Mesothelial cell of epicardium (in vitro differentiated cells): ENCODE results near the gene LTBR. TPM values are rescaled to one million over a fixed set of nuclear protein-coding genes. Genes with fewer than 3 reads are reported as not detected.

Experiments
- DNase-seq, 2 experiments: peaks; one replicate each; pipeline ENCODE4 v3.0.0; 2021; ENCODE audit warnings: low spot score in 2 of 2; ENCODE audit not compliant: unreplicated experiment in 2 of 2
- H3K27ac Mint-ChIP-seq: 2 replicates; pipeline ENCODE4 v1.8.0; 2021; ENCODE audit warnings: mixed read lengths
- H3K27me3 Mint-ChIP-seq: 2 replicates; pipeline ENCODE4 v1.8.0; 2021; ENCODE audit warnings: low read depth, mixed read lengths
- H3K36me3 Mint-ChIP-seq: 2 replicates; pipeline ENCODE4 v1.8.0; 2021; ENCODE audit warnings: mixed read lengths
- H3K4me1 Mint-ChIP-seq: 2 replicates; pipeline ENCODE4 v1.8.0; 2021; ENCODE audit warnings: mixed read lengths
- H3K4me3 Mint-ChIP-seq: 2 replicates; pipeline ENCODE4 v1.8.0; 2021; ENCODE audit warnings: mild to moderate bottlenecking, moderate library complexity, mixed read lengths
- H3K9me3 Mint-ChIP-seq: 2 replicates; pipeline ENCODE4 v1.8.0; 2021; ENCODE audit warnings: mixed read lengths
- CTCF ChIP-seq: fragments of 200-600 bp; sonication (generic); IDR thresholded peaks from one replicate; pipeline ENCODE4 v1.5.0; 2021; ENCODE audit warnings: antibody characterized with exemption; ENCODE audit not compliant: unreplicated experiment
- total RNA-seq: library from RNA; stranded (reverse); gene quantifications from 3 replicates; pipeline ENCODE4 v1.2.1, GENCODE V29; 2021

LTBR gene
- 61.7 to 68.1 TPM (median 66.8 TPM) in 3 replicates for total RNA-seq

- Mint-ChIP-seq H3K27me3 (no peaks in the 10 kb centered on the region), H3K4me1 (peaks cover 27% of the 10 kb centered on the region), H3K36me3 (peaks cover 16% of the 10 kb centered on the region), H3K9me3 (no peaks in the 10 kb centered on the region), H3K27ac (peak within 1 kb of the TSS; percentile 86), H3K4me3 (peak within 1 kb of the TSS; percentile 65)
- DNase-seq = peak; percentile 82 to 87
- TF ChIP-seq CTCF = no peak
These were observed at the start of gene LTBR for GRCh38 chr12:6383572-6384498. Gene LTBR, plus strand, starts transcription at chr12:6384162. Its CDS starts 197 bp downstream, at chr12:6384359.

GRCh38 chr12:6334359-6334758 lies 49.6 kb upstream of the LTBR start:
- DNase-seq = no peak
- H3K36me3 Mint-ChIP-seq = peaks cover 28% of the 10 kb centered on the region
- TF ChIP-seq CTCF = no peak
- no peaks in the 10 kb centered on the region for H3K9me3 Mint-ChIP-seq
- no peak overlapping the region for H3K27ac Mint-ChIP-seq
- no peaks in the 10 kb centered on the region for H3K4me1 Mint-ChIP-seq
- H3K4me3 Mint-ChIP-seq = no peak overlapping the region
- H3K27me3 Mint-ChIP-seq = no peaks in the 10 kb centered on the region

- Mint-ChIP-seq H3K4me1 (no peaks in the 10 kb centered on the region), H3K9me3 (no peaks in the 10 kb centered on the region), H3K27ac (no peak overlapping the region), H3K27me3 (no peaks in the 10 kb centered on the region), H3K4me3 (no peak overlapping the region), H3K36me3 (peaks cover 25% of the 10 kb centered on the region)
- no peak for DNase-seq
- TF ChIP-seq CTCF = no peak
These were observed 49.0 kb upstream of the LTBR start for GRCh38 chr12:6334940-6335450.

- H3K4me3 Mint-ChIP-seq = peak overlapping the region; percentile 66
These were observed 48.4 kb upstream of the LTBR start for GRCh38 chr12:6335451-6336078.

More at GRCh38 chr12:6335451-6336078, 48.4 kb upstream of the LTBR start:
- Mint-ChIP-seq H3K9me3 (no peaks in the 10 kb centered on the region), H3K36me3 (peaks cover 23% of the 10 kb centered on the region), H3K4me1 (no peaks in the 10 kb centered on the region), H3K27me3 (no peaks in the 10 kb centered on the region), H3K27ac (no peak overlapping the region)
- TF ChIP-seq CTCF = no peak
- no peak for DNase-seq
